HG03565 (cell line): ENCODE measurements around the gene SRC.
"Not testable (repeated sequence)": the region's sequence is repeated elsewhere in the genome, so short reads cannot be mapped to it uniquely, and the experiment has no call there.

ENCODE experiments used
- ATAC-seq: cut with Tn5 transposase; IDR thresholded peaks from one replicate; pipeline ENCODE4 v1.9.1; 2021; ENCODE audit warnings: mild to moderate bottlenecking, moderate library complexity; ENCODE audit not compliant: unreplicated experiment

Gene SRC

DNA sequence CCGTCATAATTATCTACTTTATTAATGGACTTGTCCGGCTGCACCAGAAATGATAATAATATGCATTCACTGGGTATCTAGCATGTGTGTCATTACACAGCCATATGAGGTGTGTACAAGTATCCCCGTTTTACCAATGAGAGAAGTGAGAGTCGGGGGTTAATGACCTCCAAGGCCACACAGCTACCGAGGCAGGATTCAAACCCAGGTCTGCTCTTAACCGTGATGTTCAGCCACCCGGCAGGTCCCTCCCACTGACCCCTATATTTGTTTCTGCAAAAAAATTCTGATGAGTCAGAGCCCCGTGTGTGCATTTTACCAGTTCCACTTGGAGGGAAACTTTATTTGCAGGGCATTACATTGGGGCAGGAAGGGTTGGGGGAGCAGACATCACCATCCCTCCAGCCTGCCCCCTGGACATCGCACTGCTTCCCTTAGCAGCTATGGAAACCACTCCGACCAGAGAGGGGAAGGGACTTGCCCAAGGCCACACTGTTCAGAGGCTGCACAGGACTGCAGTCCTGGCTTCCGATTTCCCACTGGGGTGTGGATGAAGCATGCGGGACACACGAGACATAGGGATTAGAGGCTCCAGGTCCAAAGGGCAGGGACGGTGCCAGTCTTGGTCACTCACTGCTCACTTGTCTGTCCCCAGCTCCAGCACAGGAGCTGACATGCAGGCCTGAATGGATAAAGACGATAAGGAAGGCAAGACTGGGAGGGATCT lies 10.1 kb upstream of the SRC start:
- ATAC-seq = no peak

- peak; percentile 43 for ATAC-seq
Measured at GRCh38 chr20:37336369-37337207, 9.4 kb upstream of the SRC start.

- ATAC-seq = no peak
Measured at GRCh38 chr20:37337208-37337991, 8.5 kb upstream of the SRC start.

- ATAC-seq = not testable (repeated sequence)
Measured at GRCh38 chr20:37338380-37338779, 7.6 kb upstream of the SRC start.

GRCh38 chr20:37339208-37339607 lies 6.7 kb upstream of the SRC start:
- ATAC-seq = no peak

GRCh38 chr20:37339764-37340109 lies 6.2 kb upstream of the SRC start:
- not testable (repeated sequence) for ATAC-seq

DNA sequence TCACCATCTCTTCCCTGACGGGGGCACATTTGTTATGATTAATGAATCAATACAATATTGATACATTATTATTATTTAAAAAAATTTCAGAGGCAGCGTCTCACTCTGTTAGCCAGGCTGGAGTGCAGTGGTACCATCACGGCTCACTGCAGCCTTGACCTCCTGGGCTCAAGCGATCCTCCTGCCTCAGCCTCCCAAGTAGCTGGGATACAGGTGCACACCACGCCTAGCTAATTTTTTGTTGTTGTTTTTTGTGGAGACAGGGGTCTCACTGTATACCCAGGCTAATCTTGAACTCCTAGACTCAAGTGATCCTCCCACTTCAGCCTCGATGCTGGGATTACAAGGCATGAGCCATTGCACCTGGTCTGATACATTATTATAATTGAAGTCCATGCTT lies 4.9 kb upstream of the SRC start:
- ATAC-seq = no peak

GRCh38 chr20:37341632-37342031 lies 4.3 kb upstream of the SRC start:
- no peak for ATAC-seq

GRCh38 chr20:37342231-37343177 lies 3.4 kb upstream of the SRC start:
- no peak for ATAC-seq

GRCh38 chr20:37343212-37343993 lies 2.5 kb upstream of the SRC start:
- ATAC-seq = no peak

- no peak for ATAC-seq
Measured at GRCh38 chr20:37343994-37344355, 2.0 kb upstream of the SRC start.

GRCh38 chr20:37344506-37345338 lies 1.2 kb upstream of the SRC start:
- no peak for ATAC-seq

DNA sequence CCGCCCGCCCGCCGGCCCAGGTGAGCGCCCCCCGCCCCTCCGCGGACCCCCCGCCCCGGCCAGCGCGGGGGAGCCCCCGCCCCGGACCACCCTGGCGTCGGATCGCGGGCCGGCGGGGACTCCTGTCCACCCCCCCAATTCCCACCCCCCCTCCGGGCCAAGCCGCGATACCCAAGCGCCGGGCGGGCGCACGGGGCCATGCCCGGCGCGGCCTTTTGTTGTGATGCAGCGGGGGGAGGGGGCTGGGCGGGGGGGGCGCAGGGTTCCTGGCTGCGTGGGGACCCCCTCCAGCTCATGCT lies 245 bp downstream of the SRC start:
- no peak for ATAC-seq

DNA sequence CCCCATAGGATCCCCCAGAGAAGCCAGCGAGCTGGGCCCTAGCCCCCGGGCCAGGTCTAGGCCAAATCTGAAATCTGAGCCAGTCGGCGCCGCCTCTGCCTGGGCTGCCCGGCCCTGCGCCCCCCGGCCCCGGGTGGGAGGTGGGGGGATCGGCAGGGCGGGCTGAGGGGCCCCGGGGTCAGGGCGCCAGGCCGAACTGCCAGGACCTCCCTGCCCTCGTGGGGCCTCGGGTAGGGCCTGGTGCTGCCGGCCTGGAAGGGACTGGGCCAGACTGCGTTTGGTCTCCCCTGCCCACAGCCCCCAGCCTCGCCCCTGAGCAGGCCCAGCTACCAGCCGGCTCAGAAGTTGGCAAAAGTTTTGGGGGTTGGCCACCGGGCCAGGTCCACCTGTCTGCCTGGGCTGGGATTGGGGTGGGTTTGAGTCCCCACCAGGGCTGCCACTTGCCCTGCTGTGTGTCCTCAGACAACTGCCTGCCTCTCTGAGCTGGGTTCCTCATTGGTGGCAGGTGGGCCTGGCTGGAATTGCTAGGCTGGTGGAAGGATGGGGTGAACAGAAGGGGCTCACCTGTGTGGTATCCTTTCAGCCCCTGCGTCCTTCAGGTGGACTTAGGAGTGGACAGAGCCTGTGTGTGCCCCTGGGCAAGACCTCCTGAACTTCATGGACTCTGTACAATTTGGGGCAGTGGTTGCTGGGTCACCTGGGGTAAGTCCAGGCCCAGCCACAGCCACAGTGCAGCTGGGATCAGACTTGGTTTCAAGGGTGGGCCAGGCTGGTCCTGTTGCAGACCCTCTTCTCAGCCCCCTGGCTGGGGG lies 801 bp downstream of the SRC start:
- ATAC-seq = no peak

GRCh38 chr20:37347347-37347823 lies 1.4 kb downstream of the SRC start:
- no peak for ATAC-seq

DNA sequence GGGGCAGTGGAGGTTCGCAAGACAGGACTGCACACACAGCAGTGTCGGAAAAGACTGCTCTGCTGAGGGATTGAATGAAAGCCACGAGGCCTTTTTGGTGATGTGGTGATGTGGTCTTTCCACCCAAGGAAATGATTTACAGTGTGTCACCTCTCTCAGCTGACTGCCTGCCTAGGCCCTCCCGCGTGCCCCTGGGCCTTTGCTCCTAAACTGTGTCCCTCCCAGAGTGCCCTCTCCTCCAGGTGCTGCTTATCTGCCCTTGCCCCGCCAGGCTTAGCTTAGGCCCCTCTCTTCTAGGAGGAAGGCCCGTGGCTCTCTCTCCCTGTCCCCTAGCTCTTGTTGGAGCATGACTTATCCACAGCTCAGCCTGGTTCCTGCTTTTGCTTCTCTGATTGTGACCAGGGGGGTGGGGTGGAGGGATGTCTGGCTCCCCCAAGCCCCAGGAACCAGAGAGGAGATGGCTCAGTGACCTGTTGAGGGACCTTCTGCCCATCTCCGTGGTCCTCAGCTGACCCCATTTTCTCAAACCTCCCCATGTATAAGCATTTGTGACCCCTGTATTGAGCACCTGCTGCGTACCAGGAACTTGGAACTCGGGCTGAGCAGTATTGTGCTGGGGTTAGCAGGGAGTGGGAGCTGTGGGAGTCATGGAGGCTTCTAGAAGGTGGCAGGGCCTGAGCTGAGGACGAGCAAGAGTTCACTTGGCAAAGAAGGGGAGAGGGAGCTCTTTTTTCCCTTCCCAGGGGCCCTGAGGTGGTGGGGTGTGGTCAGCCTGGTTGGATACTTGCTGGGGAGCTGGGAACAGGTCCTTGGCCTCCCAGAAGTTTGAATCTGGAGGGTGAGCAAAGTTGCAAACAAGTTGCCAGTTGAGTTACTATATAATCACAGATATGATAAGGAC lies 2.2 kb downstream of the SRC start:
- no peak for ATAC-seq
